ENCODE data around the gene ZNF444. TPM values are rescaled to one million over a fixed set of nuclear protein-coding genes. Genes with fewer than 3 reads are reported as not detected.
"Not testable (repeated sequence)": the region's sequence is repeated elsewhere in the genome, so short reads cannot be mapped to it uniquely, and the experiment has no call there.

The ZNF444 gene
- total and polyA plus RNA-seq, 2 donors (not counting 1 experiment from before 2014, with no cell fraction given): 6.4 to 17.5 TPM

DNA sequence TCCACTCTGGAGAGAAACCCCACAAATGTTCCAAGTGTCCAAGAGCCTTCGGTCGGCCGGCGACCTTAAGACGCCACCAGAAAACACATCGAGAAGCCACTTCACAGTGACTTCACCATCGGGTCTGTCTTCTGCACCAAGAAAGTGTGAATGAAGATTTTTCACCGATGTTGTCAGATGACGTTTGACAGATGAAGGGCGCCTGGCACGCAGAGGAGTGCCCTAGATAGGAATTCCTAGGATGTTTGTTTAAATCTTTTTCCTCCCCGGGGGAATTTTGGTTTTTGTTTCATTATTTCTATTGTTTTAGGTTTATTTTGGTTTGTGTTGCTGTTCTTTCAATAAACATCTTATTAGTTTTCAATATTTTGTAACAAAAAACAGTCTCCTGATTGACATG is 68.0 kb downstream of the ZNF444 start:
- Histone ChIP-seq H3K4me3 (replicated peaks in 1 of 4; ENCODE audit: control extremely low read depth in 1 of 4, insufficient read depth in 1 of 4, low read depth in 3 of 4, low read length in 4 of 4) (no peak overlapping the region), H3K27ac (ENCODE audit: insufficient read depth, low read length) (no peak overlapping the region), H3K4me1 (ENCODE audit: control insufficient read depth, extremely low read depth, insufficient read depth, low read length) (no peaks in the 10 kb centered on the region), H3K79me2 (ENCODE audit: control insufficient read depth, insufficient read depth, low read length) (no peaks in the 10 kb centered on the region), H3K36me3 (ENCODE audit: control insufficient read depth, insufficient read depth, low read length) (no peaks in the 10 kb centered on the region), H3K27me3 (ENCODE audit: control insufficient read depth, insufficient read depth, low read length) (no peaks in the 10 kb centered on the region), H4K20me1 (ENCODE audit: control insufficient read depth, extremely low read depth, insufficient read depth, low read length) (no peaks in the 10 kb centered on the region), H3K9me3 (ENCODE audit: control insufficient read depth, insufficient read depth, low read depth, low read length) (no peaks in the 10 kb centered on the region), H2AFZ (ENCODE audit: low read length) (no peak overlapping the region), H3K4me2 (ENCODE audit: extremely low read depth, insufficient read depth, low read length) (no peak overlapping the region), H3K9ac (ENCODE audit: insufficient read depth, low read length) (no peak overlapping the region)
- no peak for TF ChIP-seq EZH2 (IDR thresholded peaks at IDR 0.05; ENCODE audit: low read length, missing control alignments)
- TF ChIP-seq, protein P1, sequence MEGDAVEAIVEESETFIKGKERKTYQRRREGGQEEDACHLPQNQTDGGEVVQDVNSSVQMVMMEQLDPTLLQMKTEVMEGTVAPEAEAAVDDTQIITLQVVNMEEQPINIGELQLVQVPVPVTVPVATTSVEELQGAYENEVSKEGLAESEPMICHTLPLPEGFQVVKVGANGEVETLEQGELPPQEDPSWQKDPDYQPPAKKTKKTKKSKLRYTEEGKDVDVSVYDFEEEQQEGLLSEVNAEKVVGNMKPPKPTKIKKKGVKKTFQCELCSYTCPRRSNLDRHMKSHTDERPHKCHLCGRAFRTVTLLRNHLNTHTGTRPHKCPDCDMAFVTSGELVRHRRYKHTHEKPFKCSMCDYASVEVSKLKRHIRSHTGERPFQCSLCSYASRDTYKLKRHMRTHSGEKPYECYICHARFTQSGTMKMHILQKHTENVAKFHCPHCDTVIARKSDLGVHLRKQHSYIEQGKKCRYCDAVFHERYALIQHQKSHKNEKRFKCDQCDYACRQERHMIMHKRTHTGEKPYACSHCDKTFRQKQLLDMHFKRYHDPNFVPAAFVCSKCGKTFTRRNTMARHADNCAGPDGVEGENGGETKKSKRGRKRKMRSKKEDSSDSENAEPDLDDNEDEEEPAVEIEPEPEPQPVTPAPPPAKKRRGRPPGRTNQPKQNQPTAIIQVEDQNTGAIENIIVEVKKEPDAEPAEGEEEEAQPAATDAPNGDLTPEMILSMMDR (conservative IDR thresholded peaks at IDR 0.05 in 1 of 2, IDR thresholded peaks at IDR 0.05 in 1 of 2; ENCODE audit: low read depth in 1 of 2, low read length in 2 of 2): no peak
- DNase-seq (ENCODE audit: low read depth in 2 of 2): no peak

DNA sequence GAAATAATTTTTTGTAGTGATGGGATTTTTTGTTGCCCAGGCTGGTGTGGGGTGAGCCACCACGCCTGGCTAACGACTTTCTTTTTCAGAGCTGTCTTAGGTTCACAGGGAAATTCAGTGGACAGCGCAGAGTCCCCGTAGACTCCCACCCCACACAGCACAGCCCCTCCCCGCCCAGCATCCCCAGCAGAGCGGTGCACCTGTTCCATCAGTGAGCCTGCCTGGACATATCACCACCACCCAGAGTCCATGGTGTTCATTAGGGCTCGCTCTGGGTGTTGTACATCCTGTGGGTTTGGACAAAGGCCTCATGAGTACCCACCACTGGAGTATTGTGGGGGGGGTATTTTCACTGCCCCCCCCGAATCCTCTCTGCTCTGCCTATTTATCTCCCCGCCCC is 68.9 kb downstream of the ZNF444 start:
- H3K36me3 ChIP-seq (ENCODE audit: control insufficient read depth, insufficient read depth, low read length); DNase-seq (ENCODE audit: low read depth in 2 of 2); H3K79me2 ChIP-seq (ENCODE audit: control insufficient read depth, insufficient read depth, low read length); H4K20me1 ChIP-seq (ENCODE audit: control insufficient read depth, extremely low read depth, insufficient read depth, low read length); H3K4me3 ChIP-seq (replicated peaks in 1 of 4; ENCODE audit: control extremely low read depth in 1 of 4, insufficient read depth in 1 of 4, low read depth in 3 of 4, low read length in 4 of 4); H3K27ac ChIP-seq (ENCODE audit: insufficient read depth, low read length); H3K4me1 ChIP-seq (ENCODE audit: control insufficient read depth, extremely low read depth, insufficient read depth, low read length); H3K9me3 ChIP-seq (ENCODE audit: control insufficient read depth, insufficient read depth, low read depth, low read length); H2AFZ ChIP-seq (ENCODE audit: low read length); H3K9ac ChIP-seq (ENCODE audit: insufficient read depth, low read length); H3K27me3 ChIP-seq (ENCODE audit: control insufficient read depth, insufficient read depth, low read length); H3K4me2 ChIP-seq (ENCODE audit: extremely low read depth, insufficient read depth, low read length): not testable (repeated sequence)

Other genes with a start within 250 kb of the ZNF444 start
- not detected in 2 replicates for gene NLRP13, start 209.0 kb upstream of the ZNF444 start, total RNA-seq
- gene NLRP13, start 209.0 kb upstream of the ZNF444 start, polyA plus RNA-seq: not detected in 2 replicates
- gene NLRP8, start 193.5 kb upstream of the ZNF444 start, total RNA-seq: not detected in 2 replicates
- gene NLRP8, start 193.5 kb upstream of the ZNF444 start, polyA plus RNA-seq: not detected in 2 replicates
- not detected in 2 replicates for gene NLRP5, start 154.5 kb upstream of the ZNF444 start, total RNA-seq
- gene NLRP5, start 154.5 kb upstream of the ZNF444 start, polyA plus RNA-seq: not detected in 2 replicates
- 28.7 and 28.8 TPM in 2 replicates for gene ZNF787, start 20.0 kb upstream of the ZNF444 start, total RNA-seq
- 2.6 and 2.9 TPM in 2 replicates for gene ZNF787, start 20.0 kb upstream of the ZNF444 start, polyA plus RNA-seq
- gene GALP, start 34.7 kb downstream of the ZNF444 start, total RNA-seq: not detected in 2 replicates
- gene GALP, start 34.7 kb downstream of the ZNF444 start, polyA plus RNA-seq: not detected in 2 replicates
- gene ZSCAN5B, start 56.5 kb downstream of the ZNF444 start, total RNA-seq: not detected in 2 replicates
- gene ZSCAN5B, start 56.5 kb downstream of the ZNF444 start, polyA plus RNA-seq: not detected in 2 replicates
- not detected in 2 replicates for gene ZSCAN5C, start 61.0 kb downstream of the ZNF444 start, total RNA-seq
- not detected in 2 replicates for gene ZSCAN5C, start 61.0 kb downstream of the ZNF444 start, polyA plus RNA-seq
- gene EDDM13, start 131.5 kb downstream of the ZNF444 start, total RNA-seq: not detected in 2 replicates
- not detected in 2 replicates for gene EDDM13, start 131.5 kb downstream of the ZNF444 start, polyA plus RNA-seq
- 5.9 and 6.3 TPM in 2 replicates for gene ZSCAN5A, start 173.6 kb downstream of the ZNF444 start, total RNA-seq
- 5.3 and 5.5 TPM in 2 replicates for gene ZSCAN5A, start 173.6 kb downstream of the ZNF444 start, polyA plus RNA-seq